H1 (cell line): ENCODE data around the gene CFAP20.

ENCODE experiments used
- ASH2L ChIP-seq: fragments of 200-600, 300-600 bp; sonication (generic); IDR thresholded peaks from one replicate; pipeline ENCODE4 v1.7.1; 2017; ENCODE audit warnings: low read length
- BACH1 ChIP-seq: IDR thresholded peaks from 2 replicates; pipeline ENCODE4 v1.6.1; 2012; ENCODE audit warnings: low read length, improper control_type of control experiment
- CTCF ChIP-seq, 3 experiments: IDR thresholded peaks; 1 replicate in 2 of 3; 2 replicates in 1 of 3; pipeline versions ENCODE4 v1.5.1 to v1.6.1; 2011; ENCODE audit warnings: low read length in 3 of 3, mild to moderate bottlenecking in 3 of 3, inconsistent platforms in 2 of 3, low read depth in 1 of 3, moderate library complexity in 1 of 3; ENCODE audit not compliant: insufficient read depth in 1 of 3; ENCODE audit errors: control extremely low read depth in 1 of 3
- E2F6 ChIP-seq: IDR thresholded peaks from 2 replicates; pipeline ENCODE4 v1.6.1; 2012; ENCODE audit warnings: inconsistent platforms
- EP300 ChIP-seq, 2 experiments: IDR thresholded peaks; 1 replicate in 1 of 2; 2 replicates in 1 of 2; pipeline ENCODE4 v1.6.1; 2011 to 2012; ENCODE audit warnings: low read depth in 2 of 2, low read length in 2 of 2, mild to moderate bottlenecking in 2 of 2, borderline replicate concordance in 1 of 2, inconsistent platforms in 1 of 2, moderate library complexity in 1 of 2
- JUN ChIP-seq: IDR thresholded peaks from 2 replicates; pipeline ENCODE4 v1.6.1; 2011; ENCODE audit warnings: low read depth, mild to moderate bottlenecking, improper control_type of control experiment, low read length
- SP1 ChIP-seq: IDR thresholded peaks from 2 replicates; pipeline ENCODE4 v1.6.1; 2011; ENCODE audit warnings: low read depth, low read length
- USF2 ChIP-seq: IDR thresholded peaks from 2 replicates; pipeline ENCODE4 v1.6.1; 2011; ENCODE audit warnings: low read length, improper control_type of control experiment

- TF ChIP-seq BACH1 (no peak), E2F6 (no peak), CTCF (IDR thresholded peaks at IDR 0.05; ENCODE audit: control extremely low read depth in 1 of 3, insufficient read depth in 1 of 3, low read depth in 1 of 3, low read length in 3 of 3) (no peak), SP1 (no peak), USF2 (no peak), EP300 (IDR thresholded peaks at IDR 0.05; ENCODE audit: borderline replicate concordance in 1 of 2, low read depth in 2 of 2, low read length in 2 of 2) (no peak), ASH2L (no peak), JUN (no peak)
These were observed 52.7 kb downstream of the CFAP20 start for GRCh38 chr16:58076514-58076913.
